Type B pancreatic cell (in vitro differentiated cells): ENCODE data around the gene ASPRV1. TPM values are rescaled to one million over a fixed set of nuclear protein-coding genes. Genes with fewer than 3 reads are reported as not detected.

Experiments used
- DNase-seq: peaks from one replicate; pipeline ENCODE4 v3.0.0; 2021; ENCODE audit warnings: mixed read lengths; ENCODE audit not compliant: unreplicated experiment; ENCODE audit errors: extremely low spot score
- H3K27ac Mint-ChIP-seq: 2 replicates; pipeline ENCODE4 v1.8.0; 2021; ENCODE audit warnings: mild to moderate bottlenecking, mixed read lengths
- H3K27me3 Mint-ChIP-seq: 2 replicates; pipeline ENCODE4 v1.8.0; 2021; ENCODE audit warnings: mixed read lengths
- H3K36me3 Mint-ChIP-seq: 2 replicates; pipeline ENCODE4 v1.8.0; 2021; ENCODE audit warnings: mixed read lengths
- H3K4me1 Mint-ChIP-seq: one replicate; pipeline ENCODE4 v1.8.0; 2021; ENCODE audit warnings: mixed read lengths; ENCODE audit not compliant: unreplicated experiment
- H3K4me3 Mint-ChIP-seq: 2 replicates; pipeline ENCODE4 v1.8.0; 2021; ENCODE audit warnings: mild to moderate bottlenecking, mixed read lengths
- H3K9me3 Mint-ChIP-seq: 2 replicates; pipeline ENCODE4 v1.8.0; 2021; ENCODE audit warnings: mixed read lengths
- total RNA-seq: library from RNA; stranded (reverse); gene quantifications from 2 replicates; pipeline ENCODE4 v1.2.1, GENCODE V29; 2021; ENCODE audit warnings: low replicate concordance
- TF ChIP-seq, protein P1 (sequence below): fragments of 200-600 bp; sonication (generic); conservative IDR thresholded peaks from 2 replicates; pipeline ENCODE4 v1.5.0; 2021; ENCODE audit warnings: antibody characterized with exemption, mild to moderate bottlenecking

ASPRV1 gene
- total RNA-seq, 1 donor from 2014 or later, result 1.3 TPM

DNA sequence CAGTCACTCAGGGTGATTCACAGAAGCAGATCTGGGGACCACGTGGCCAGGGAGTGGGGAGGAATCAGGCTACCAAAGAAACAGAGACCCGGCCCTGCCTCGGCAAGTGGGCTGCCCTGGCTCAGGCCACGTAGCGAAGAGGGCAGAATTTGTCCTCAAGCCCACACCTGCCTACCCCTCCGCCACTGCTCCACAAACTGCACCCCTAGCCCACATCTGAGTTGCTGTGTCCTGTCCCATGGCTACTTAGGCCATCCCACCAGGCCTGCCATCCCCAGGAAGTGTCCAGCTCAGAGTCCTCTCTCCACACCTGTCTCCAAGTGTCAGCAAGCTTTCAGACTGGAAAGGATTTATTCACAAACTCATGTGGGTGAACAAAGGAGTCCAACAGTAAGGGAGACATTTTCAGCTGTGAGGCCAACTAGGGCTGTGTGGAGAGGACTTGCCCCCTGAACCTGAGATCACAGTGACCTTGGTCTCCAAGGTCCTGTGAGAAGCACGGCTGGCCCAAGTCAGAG lies 31.7 kb upstream of the ASPRV1 start:
- peaks cover 4% of the 10 kb centered on the region for H3K4me1 Mint-ChIP-seq
- TF ChIP-seq, protein P1, sequence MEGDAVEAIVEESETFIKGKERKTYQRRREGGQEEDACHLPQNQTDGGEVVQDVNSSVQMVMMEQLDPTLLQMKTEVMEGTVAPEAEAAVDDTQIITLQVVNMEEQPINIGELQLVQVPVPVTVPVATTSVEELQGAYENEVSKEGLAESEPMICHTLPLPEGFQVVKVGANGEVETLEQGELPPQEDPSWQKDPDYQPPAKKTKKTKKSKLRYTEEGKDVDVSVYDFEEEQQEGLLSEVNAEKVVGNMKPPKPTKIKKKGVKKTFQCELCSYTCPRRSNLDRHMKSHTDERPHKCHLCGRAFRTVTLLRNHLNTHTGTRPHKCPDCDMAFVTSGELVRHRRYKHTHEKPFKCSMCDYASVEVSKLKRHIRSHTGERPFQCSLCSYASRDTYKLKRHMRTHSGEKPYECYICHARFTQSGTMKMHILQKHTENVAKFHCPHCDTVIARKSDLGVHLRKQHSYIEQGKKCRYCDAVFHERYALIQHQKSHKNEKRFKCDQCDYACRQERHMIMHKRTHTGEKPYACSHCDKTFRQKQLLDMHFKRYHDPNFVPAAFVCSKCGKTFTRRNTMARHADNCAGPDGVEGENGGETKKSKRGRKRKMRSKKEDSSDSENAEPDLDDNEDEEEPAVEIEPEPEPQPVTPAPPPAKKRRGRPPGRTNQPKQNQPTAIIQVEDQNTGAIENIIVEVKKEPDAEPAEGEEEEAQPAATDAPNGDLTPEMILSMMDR, result no peak

GRCh38 chr2:69992310-69993047 lies 31.0 kb upstream of the ASPRV1 start:
- no peak overlapping the region for H3K4me3 Mint-ChIP-seq
- no peak for DNase-seq
- peaks cover 4% of the 10 kb centered on the region for H3K36me3 Mint-ChIP-seq
- H3K27ac Mint-ChIP-seq, result no peak overlapping the region
- TF ChIP-seq, protein P1, result no peak
- H3K9me3 Mint-ChIP-seq, result no peaks in the 10 kb centered on the region
- no peaks in the 10 kb centered on the region for H3K27me3 Mint-ChIP-seq
- H3K4me1 Mint-ChIP-seq, result no peaks in the 10 kb centered on the region

More for the DNA sequence above, 31.7 kb upstream of the ASPRV1 start:
- Mint-ChIP-seq H3K27ac (no peak overlapping the region), H3K27me3 (no peaks in the 10 kb centered on the region), H3K9me3 (no peaks in the 10 kb centered on the region), H3K36me3 (peaks cover 4% of the 10 kb centered on the region), H3K4me3 (no peak overlapping the region)
- DNase-seq, result no peak

DNA sequence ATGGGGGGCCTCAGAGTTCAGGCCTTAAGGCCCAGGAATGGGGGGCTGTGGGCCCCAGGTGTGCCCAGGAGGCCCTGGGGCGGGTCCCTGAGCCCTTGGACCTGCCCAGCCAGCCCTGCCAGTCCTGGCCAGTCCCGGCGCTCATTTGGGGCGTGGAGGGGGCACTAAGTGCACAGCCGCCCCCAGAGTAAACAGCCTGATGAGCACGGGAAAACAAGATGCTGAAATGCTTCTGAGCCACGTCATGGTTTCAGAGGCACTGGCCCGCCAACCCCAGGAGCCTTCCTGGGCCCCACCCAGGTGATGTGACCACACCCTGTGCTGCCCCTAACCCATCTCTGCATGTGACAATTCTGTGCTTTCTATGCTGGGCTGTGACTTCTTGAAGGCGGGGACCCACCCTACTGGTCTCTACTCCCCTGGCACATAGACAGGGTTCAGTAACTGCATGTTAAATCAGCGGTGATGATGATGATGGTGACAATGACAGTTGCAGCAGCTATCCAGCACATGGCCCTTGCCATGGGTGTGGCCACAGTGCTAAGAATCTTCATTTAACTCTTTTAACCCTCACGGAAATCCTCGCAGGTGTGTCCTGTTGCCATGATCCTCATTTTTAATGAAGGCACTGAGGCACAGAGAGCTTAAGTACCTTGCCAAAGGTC lies 28.1 kb upstream of the ASPRV1 start:
- DNase-seq, result no peak
- Mint-ChIP-seq H3K36me3 (peaks cover 4% of the 10 kb centered on the region), H3K27ac (no peak overlapping the region), H3K9me3 (no peaks in the 10 kb centered on the region), H3K4me3 (no peak overlapping the region), H3K4me1 (no peaks in the 10 kb centered on the region), H3K27me3 (no peaks in the 10 kb centered on the region)
- TF ChIP-seq, protein P1, result no peak

GRCh38 chr2:69989009-69989408 lies 27.6 kb upstream of the ASPRV1 start:
- Mint-ChIP-seq H3K36me3 (peaks cover 4% of the 10 kb centered on the region), H3K9me3 (no peaks in the 10 kb centered on the region), H3K4me3 (no peak overlapping the region), H3K27me3 (no peaks in the 10 kb centered on the region), H3K27ac (no peak overlapping the region), H3K4me1 (no peaks in the 10 kb centered on the region)
- TF ChIP-seq, protein P1, result no peak
- DNase-seq, result no peak

- Mint-ChIP-seq H3K36me3 (no peaks in the 10 kb centered on the region), H3K4me1 (no peaks in the 10 kb centered on the region), H3K9me3 (no peaks in the 10 kb centered on the region), H3K27ac (no peak overlapping the region), H3K4me3 (no peak overlapping the region), H3K27me3 (no peaks in the 10 kb centered on the region)
- DNase-seq, result no peak
- TF ChIP-seq, protein P1, result no peak
Measured at GRCh38 chr2:69988086-69988635, 26.7 kb upstream of the ASPRV1 start.
